HepG2 (cell line): ENCODE data around the gene TIPIN. TPM values are rescaled to one million over a fixed set of nuclear protein-coding genes. Genes with fewer than 3 reads are reported as not detected.

Experiments
- ATAC-seq: fragments of 200-7000 bp; cut with Tn5 transposase; 3 replicates; pipeline ENCODE4 v1.9.1; 2020; ENCODE audit warnings: mild to moderate bottlenecking, moderate library complexity
- BruUV-seq: library from RNA; stranded (reverse); fragments of 400-500 nt; replicated peaks from 2 replicates; lab custom pipeline; 2021; lab: Mats Ljungman, UMichigan
- CTCF ChIA-PET: fragments of 300-600 bp; formaldehyde crosslinking; extraction: SDS; loops from one replicate; lab custom pipeline; 2021; ENCODE audit warnings: low total read pairs, inconsistent platforms, low intra/inter-chr PET ratio; lab: Yijun Ruan, JAX
- POLR2A ChIA-PET: fragments of 350-600 bp; sonication (Branson Sonifier 250); formaldehyde crosslinking; loops from one replicate; lab custom pipeline; 2020; ENCODE audit warnings: antibody characterized with exemption, inconsistent platforms; lab: Yijun Ruan, JAX
- DNase-seq: peaks from one replicate; pipeline ENCODE4 v3.0.0-alpha.2; 2015; ENCODE audit warnings: low spot score
- FAIRE-seq: peaks from 3 replicates; lab custom pipeline; 2011; peaks lifted over from hg19 to GRCh38; lab: Jason Lieb, UNC
- H2AFZ ChIP-seq: one replicate; pipeline ENCODE4 v1.6.1; 2011; ENCODE audit warnings: low read length, inconsistent platforms
- H3K27ac ChIP-seq: fragments of 300-600 bp; 3 replicates; pipeline ENCODE4 v1.8.0; 2011; ENCODE audit warnings: mixed run types, mild to moderate bottlenecking, mixed read lengths, low read length, inconsistent platforms; ENCODE audit not compliant: insufficient read depth; ENCODE audit errors: extremely low read length
- H3K27me3 ChIP-seq, 2 experiments: fragments of 200-600 bp in 1 of 2; 2 replicates in 1 of 2; 3 replicates in 1 of 2; pipeline versions ENCODE4 v1.6.0 to v1.8.0; 2011; ENCODE audit warnings: low read length in 2 of 2, mild to moderate bottlenecking in 2 of 2, moderate library complexity in 2 of 2, inconsistent platforms in 1 of 2; ENCODE audit not compliant: insufficient read depth in 2 of 2, control insufficient read depth in 1 of 2
- H3K36me3 ChIP-seq, 2 experiments: fragments of 200-600 bp in 1 of 2; replicated peaks in 1 of 2; 2 replicates in 1 of 2; 3 replicates in 1 of 2; pipeline versions ENCODE4 v1.5.1 to v1.8.0; 2011; ENCODE audit warnings: low read length in 2 of 2, inconsistent platforms in 1 of 2; ENCODE audit not compliant: insufficient read depth in 2 of 2, control insufficient read depth in 1 of 2
- H3K4me1 ChIP-seq: 2 replicates; pipeline ENCODE4 v1.5.1; 2012; ENCODE audit warnings: low read length, inconsistent platforms; ENCODE audit not compliant: insufficient read depth
- H3K4me2 ChIP-seq: 2 replicates; pipeline ENCODE4 v1.6.0; 2011; ENCODE audit warnings: low read depth, low read length, inconsistent platforms
- H3K4me3 ChIP-seq, 3 experiments: fragments of 200-600 bp in 1 of 3; sonication (generic), shearing (Covaris generic) in 1 of 3; replicated peaks in 1 of 3; 2 replicates each; pipeline ENCODE4 v1.5.1; 2011 to 2016; ENCODE audit warnings: low read length in 3 of 3, inconsistent platforms in 2 of 3, low read depth in 2 of 3, mild to moderate bottlenecking in 2 of 3, control low read depth in 1 of 3, mixed read lengths in 1 of 3; ENCODE audit not compliant: insufficient read depth in 1 of 3
- H3K79me2 ChIP-seq: one replicate; pipeline ENCODE4 v1.6.1; 2011; ENCODE audit warnings: low read length, inconsistent platforms; ENCODE audit not compliant: insufficient read depth
- H3K9ac ChIP-seq: 2 replicates; pipeline ENCODE4 v1.6.0; 2011; ENCODE audit warnings: mild to moderate bottlenecking, low read depth, low read length, inconsistent platforms; ENCODE audit not compliant: insufficient read depth
- H3K9me3 ChIP-seq: 2 replicates; pipeline ENCODE4 v1.5.1; 2012; ENCODE audit warnings: mild to moderate bottlenecking, low read length
- H4K20me1 ChIP-seq: 2 replicates; pipeline ENCODE4 v1.6.0; 2011; ENCODE audit warnings: inconsistent platforms, mild to moderate bottlenecking, low read length, moderate library complexity; ENCODE audit not compliant: insufficient read depth
- CBX2 ChIP-seq, 2 experiments: fragments of 200-600 bp in 1 of 2; sonication (generic); formaldehyde crosslinking in 1 of 2; IDR thresholded peaks; 2 replicates each; pipeline versions ENCODE4 v1.7.0 to v1.8.1; 2018 to 2022; ENCODE audit warnings: low read depth in 2 of 2, low read length in 1 of 2, mild to moderate bottlenecking in 1 of 2, missing genetic modification reagents in 1 of 2
- CEBPB ChIP-seq: IDR thresholded peaks from 2 replicates; pipeline ENCODE4 v1.6.1; 2011; ENCODE audit warnings: low read depth, low read length, improper control_type of control experiment, borderline replicate concordance
- KDM6A ChIP-seq: IDR thresholded peaks from 2 replicates; pipeline ENCODE4 v1.6.1; 2016; ENCODE audit warnings: low read depth
- MAFF ChIP-seq: IDR thresholded peaks from 2 replicates; pipeline ENCODE4 v1.6.1; 2011; ENCODE audit warnings: low read depth, low read length, improper control_type of control experiment
- NR2F6 ChIP-seq, 2 experiments: IDR thresholded peaks; 2 replicates each; pipeline ENCODE4 v1.6.1; 2016; ENCODE audit warnings: antibody characterized with exemption in 1 of 2, mild to moderate bottlenecking in 1 of 2
- ZNF33A ChIP-seq: sonication (generic); formaldehyde crosslinking; IDR thresholded peaks from 2 replicates; pipeline ENCODE4 v1.5.1; 2020; ENCODE audit warnings: missing genetic modification reagents, mild to moderate bottlenecking, moderate library complexity, borderline replicate concordance
- ZNF614 ChIP-seq: IDR thresholded peaks from 2 replicates; pipeline ENCODE4 v1.6.1; 2018; ENCODE audit warnings: missing biosample characterization, missing genetic modification reagents, inconsistent platforms, borderline replicate concordance
- WGBS: methylation state at CpG from one replicate; pipeline ENCODE4 v1.1.6; 2017; ENCODE audit warnings: low lambda C conversion rate; 5-methylcytosine and 5-hydroxymethylcytosine counted together
- in situ Hi-C: cut with HindIII; loops from 2 replicates; pipeline ENCODE4 v1.10.0; 2017; ENCODE audit warnings: low pct_unique_long_range_greater_than_20kb; ENCODE audit not compliant: extremely low pct_ligation_motif_present
- intact Hi-C: fragments of 100-400 bp; cut with micrococcal nuclease; formaldehyde crosslinking; loops from one replicate; pipeline ENCODE4 v1.10.0; 2022; ENCODE audit not compliant: unreplicated experiment
- polyA plus RNA-seq, 8 experiments: library from polyadenylated mRNA; depleted of rRNA in 3 of 8; stranded (reverse) in 7 of 8; unstranded in 1 of 8; fragments of >200 nt; fragmentation: Illumina TruSeq in 4 of 8; extraction: Trizol in 4 of 8; gene quantifications; 2 replicates each; pipeline versions ENCODE4 v1.2.1 to v1.2.3, GENCODE V29; 2011 to 2016; ENCODE audit warnings: low read depth in 4 of 8, missing spikeins in 1 of 8, mixed read lengths in 1 of 8; ENCODE audit not compliant: insufficient read depth in 1 of 8
- total RNA-seq, 5 experiments: library from RNA; depleted of rRNA; stranded (reverse); fragments of >200 nt; fragmentation: Illumina TruSeq; extraction: Trizol; gene quantifications; 2 replicates each; pipeline ENCODE4 v1.2.3, GENCODE V29; 2016; ENCODE audit warnings: low read depth in 1 of 5
- TF ChIP-seq, protein P1 (sequence below): sonication (generic); formaldehyde crosslinking; IDR thresholded peaks from 2 replicates; pipeline ENCODE4 v1.4.0; 2020; ENCODE audit warnings: mild to moderate bottlenecking, missing genetic modification reagents
- TF ChIP-seq, protein P2 (sequence below): sonication (generic); formaldehyde crosslinking; IDR thresholded peaks from 2 replicates; pipeline ENCODE4 v1.4.0; 2020; ENCODE audit warnings: missing genetic modification reagents, mild to moderate bottlenecking, borderline replicate concordance
- TF ChIP-seq, protein P3 (sequence below): sonication (generic); formaldehyde crosslinking; IDR thresholded peaks from 2 replicates; pipeline ENCODE4 v1.5.0; 2020; ENCODE audit warnings: missing genetic modification reagents
- TF ChIP-seq, protein P4 (sequence below): IDR thresholded peaks from 2 replicates; pipeline ENCODE4 v1.6.1; 2012; ENCODE audit warnings: low read depth, low read length, improper control_type of control experiment
- TF ChIP-seq, protein P5 (sequence below): sonication (generic); formaldehyde crosslinking; IDR thresholded peaks from 2 replicates; pipeline ENCODE4 v1.4.0; 2020; ENCODE audit warnings: missing genetic modification reagents; ENCODE audit errors: not compliant biosample characterization
- TF ChIP-seq, protein P6 (sequence below): sonication (generic); formaldehyde crosslinking; IDR thresholded peaks from 2 replicates; pipeline ENCODE4 v1.4.0; 2020; ENCODE audit warnings: missing genetic modification reagents

The TIPIN gene
- total and polyA plus RNA-seq, 2 of the 13 experiments (the other 11 are each of a cell fraction or from before 2014, with no cell fraction given) = 2.7 to 28.6 TPM

DNA sequence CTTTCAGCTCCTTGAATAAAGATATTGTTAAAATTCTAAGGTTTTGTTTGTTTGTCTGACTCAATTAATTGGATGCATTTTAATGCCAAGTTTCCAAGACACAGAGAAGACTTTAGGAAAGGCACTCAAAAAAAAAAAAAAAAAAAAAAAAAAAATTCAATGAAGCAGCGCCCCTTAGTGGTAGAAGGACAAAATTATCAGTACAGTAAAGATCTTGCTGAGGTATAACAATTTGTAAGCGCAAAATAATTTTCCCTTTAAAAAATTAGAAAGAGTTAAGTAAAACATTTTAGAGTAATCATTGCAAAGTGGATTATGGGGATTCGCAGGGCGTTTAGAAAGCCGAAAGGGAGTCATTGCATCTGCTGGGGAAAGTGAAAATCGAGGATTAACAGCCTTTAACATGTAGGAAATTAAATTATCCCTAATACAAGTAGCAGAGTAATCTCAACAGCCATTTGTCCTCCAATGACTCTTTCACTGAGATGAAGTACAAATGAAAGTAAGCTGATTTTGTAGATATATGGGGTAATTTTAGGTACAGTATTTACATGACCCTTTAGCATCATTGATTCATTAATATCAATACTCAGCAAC, 68.9 kb downstream of the TIPIN start:
- Histone ChIP-seq H3K27me3 (no peaks in the 10 kb centered on the region), H3K4me3 (no peak overlapping the region), H3K4me2 (peak overlapping the region; percentile 8; the same call in 1 of the 2 replicates), H3K79me2 (no peaks in the 10 kb centered on the region), H3K9ac (no peak overlapping the region), H3K9me3 (no peaks in the 10 kb centered on the region), H3K4me1 (peaks cover 23% of the 10 kb centered on the region), H3K27ac (no peak overlapping the region), H3K36me3 (no peaks in the 10 kb centered on the region), H2AFZ (no peak overlapping the region), H4K20me1 (no peaks in the 10 kb centered on the region)
- 0 out of 3 replicates have a peak, but pooled peaks have one; percentile 25 for ATAC-seq
- no peak for FAIRE-seq
- POLR2A ChIA-PET = no interaction called here
- in situ Hi-C loops (loop anchor here (5.0 kb wide), 1 partner anchor 35 kb away; the partner anchor contains the start of gene MEGF11), intact Hi-C loops (loop anchor here (1.0 kb wide), 1 partner anchor 371 kb away; no protein-coding TSS in a partner anchor)
- DNase-seq = no peak
- WGBS = 15% methylated on average over 6 of the region's 6 CpGs
- CTCF ChIA-PET = interaction anchor here (0.9 to 1.2 kb wide), 3 partner anchors 211 to 649 kb away, joined by 3 read pairs; no protein-coding TSS in a partner anchor
- BruUV-seq = no TSS peak
- TF ChIP-seq CBX2 (IDR thresholded peaks at IDR 0.05; ENCODE audit: low read depth, low read length) = no peak
- no peak for TF ChIP-seq CBX2 (CRISPR knock-in tag; IDR thresholded peaks at IDR 0.05; ENCODE audit: low read depth)
- no peak for TF ChIP-seq KDM6A
- TF ChIP-seq, protein P1, sequence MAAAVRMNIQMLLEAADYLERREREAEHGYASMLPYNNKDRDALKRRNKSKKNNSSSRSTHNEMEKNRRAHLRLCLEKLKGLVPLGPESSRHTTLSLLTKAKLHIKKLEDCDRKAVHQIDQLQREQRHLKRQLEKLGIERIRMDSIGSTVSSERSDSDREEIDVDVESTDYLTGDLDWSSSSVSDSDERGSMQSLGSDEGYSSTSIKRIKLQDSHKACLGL (CRISPR knock-in tag) = no peak
- peak; percentile 9; the same call in 1 of the 2 replicates for TF ChIP-seq MAFF
- 0 out of 2 replicates have a peak, but pooled peaks have one; percentile 2 for TF ChIP-seq ZNF614
- no peak for TF ChIP-seq CEBPB
- TF ChIP-seq ZNF33A (CRISPR knock-in tag) = no peak
- TF ChIP-seq NR2F6 (IDR thresholded peaks at IDR 0.05) = no peak
- no peak for TF ChIP-seq NR2F6 (CRISPR knock-in tag; IDR thresholded peaks at IDR 0.05)
- TF ChIP-seq, protein P2, sequence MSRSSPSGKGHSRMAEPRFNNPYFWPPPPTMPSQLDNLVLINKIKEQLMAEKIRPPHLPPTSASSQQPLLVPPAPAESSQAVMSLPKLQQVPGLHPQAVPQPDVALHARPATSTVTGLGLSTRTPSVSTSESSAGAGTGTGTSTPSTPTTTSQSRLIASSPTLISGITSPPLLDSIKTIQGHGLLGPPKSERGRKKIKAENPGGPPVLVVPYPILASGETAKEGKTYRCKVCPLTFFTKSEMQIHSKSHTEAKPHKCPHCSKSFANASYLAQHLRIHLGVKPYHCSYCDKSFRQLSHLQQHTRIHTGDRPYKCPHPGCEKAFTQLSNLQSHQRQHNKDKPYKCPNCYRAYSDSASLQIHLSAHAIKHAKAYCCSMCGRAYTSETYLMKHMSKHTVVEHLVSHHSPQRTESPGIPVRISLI (CRISPR knock-in tag) = peak; percentile 85
- TF ChIP-seq, protein P3, sequence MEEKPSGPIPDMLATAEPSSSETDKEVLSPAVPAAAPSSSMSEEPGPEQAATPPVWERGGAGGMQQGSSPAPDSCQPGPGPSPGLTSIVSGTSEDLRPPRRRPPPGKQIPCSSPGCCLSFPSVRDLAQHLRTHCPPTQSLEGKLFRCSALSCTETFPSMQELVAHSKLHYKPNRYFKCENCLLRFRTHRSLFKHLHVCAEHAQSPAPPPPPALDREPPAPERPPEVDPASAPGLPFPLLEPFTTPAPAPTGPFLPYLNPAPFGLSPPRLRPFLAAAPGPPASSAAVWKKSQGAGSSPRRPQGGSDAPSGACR (CRISPR knock-in tag) = no peak
- TF ChIP-seq, protein P4, sequence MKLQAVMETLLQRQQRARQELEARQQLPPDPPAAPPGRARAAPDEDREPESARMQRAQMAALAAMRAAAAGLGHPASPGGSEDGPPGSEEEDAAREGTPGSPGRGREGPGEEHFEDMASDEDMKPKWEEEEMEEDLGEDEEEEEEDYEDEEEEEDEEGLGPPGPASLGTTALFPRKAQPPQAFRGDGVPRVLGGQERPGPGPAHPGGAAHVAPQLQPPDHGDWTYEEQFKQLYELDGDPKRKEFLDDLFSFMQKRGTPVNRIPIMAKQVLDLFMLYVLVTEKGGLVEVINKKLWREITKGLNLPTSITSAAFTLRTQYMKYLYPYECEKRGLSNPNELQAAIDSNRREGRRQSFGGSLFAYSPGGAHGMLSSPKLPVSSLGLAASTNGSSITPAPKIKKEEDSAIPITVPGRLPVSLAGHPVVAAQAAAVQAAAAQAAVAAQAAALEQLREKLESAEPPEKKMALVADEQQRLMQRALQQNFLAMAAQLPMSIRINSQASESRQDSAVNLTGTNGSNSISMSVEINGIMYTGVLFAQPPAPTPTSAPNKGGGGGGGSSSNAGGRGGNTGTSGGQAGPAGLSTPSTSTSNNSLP = 0 out of 2 replicates have a peak, but pooled peaks have one; percentile 14
- TF ChIP-seq, protein P5, sequence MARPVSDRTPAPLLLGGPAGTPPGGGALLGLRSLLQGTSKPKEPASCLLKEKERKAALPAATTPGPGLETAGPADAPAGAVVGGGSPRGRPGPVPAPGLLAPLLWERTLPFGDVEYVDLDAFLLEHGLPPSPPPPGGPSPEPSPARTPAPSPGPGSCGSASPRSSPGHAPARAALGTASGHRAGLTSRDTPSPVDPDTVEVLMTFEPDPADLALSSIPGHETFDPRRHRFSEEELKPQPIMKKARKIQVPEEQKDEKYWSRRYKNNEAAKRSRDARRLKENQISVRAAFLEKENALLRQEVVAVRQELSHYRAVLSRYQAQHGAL (CRISPR knock-in tag) = no peak
- TF ChIP-seq, protein P6, sequence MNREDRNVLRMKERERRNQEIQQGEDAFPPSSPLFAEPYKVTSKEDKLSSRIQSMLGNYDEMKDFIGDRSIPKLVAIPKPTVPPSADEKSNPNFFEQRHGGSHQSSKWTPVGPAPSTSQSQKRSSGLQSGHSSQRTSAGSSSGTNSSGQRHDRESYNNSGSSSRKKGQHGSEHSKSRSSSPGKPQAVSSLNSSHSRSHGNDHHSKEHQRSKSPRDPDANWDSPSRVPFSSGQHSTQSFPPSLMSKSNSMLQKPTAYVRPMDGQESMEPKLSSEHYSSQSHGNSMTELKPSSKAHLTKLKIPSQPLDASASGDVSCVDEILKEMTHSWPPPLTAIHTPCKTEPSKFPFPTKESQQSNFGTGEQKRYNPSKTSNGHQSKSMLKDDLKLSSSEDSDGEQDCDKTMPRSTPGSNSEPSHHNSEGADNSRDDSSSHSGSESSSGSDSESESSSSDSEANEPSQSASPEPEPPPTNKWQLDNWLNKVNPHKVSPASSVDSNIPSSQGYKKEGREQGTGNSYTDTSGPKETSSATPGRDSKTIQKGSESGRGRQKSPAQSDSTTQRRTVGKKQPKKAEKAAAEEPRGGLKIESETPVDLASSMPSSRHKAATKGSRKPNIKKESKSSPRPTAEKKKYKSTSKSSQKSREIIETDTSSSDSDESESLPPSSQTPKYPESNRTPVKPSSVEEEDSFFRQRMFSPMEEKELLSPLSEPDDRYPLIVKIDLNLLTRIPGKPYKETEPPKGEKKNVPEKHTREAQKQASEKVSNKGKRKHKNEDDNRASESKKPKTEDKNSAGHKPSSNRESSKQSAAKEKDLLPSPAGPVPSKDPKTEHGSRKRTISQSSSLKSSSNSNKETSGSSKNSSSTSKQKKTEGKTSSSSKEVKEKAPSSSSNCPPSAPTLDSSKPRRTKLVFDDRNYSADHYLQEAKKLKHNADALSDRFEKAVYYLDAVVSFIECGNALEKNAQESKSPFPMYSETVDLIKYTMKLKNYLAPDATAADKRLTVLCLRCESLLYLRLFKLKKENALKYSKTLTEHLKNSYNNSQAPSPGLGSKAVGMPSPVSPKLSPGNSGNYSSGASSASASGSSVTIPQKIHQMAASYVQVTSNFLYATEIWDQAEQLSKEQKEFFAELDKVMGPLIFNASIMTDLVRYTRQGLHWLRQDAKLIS (CRISPR knock-in tag) = no peak
